ENCODE results near the gene CRTC3.

GRCh38 chr15:90592131-90592881, 62.6 kb downstream of the CRTC3 start:
- TF ChIP-seq BHLHE40 (IDR thresholded peaks at IDR 0.05; ENCODE audit: borderline replicate concordance), result no peak
- no peak for TF ChIP-seq SP1 (IDR thresholded peaks at IDR 0.05)
- no peak for TF ChIP-seq SUZ12 (IDR thresholded peaks at IDR 0.05)
- no peak for TF ChIP-seq FOXK2 (IDR thresholded peaks at IDR 0.05)
